Spinal cord (tissue), 10 donors: ENCODE measurements around the gene GLRA1. TPM values are rescaled to one million over a fixed set of nuclear protein-coding genes. Genes with fewer than 3 reads are reported as not detected.
"Not testable (repeated sequence)": the region's sequence is repeated elsewhere in the genome, so short reads cannot be mapped to it uniquely, and the experiment has no call there.

Experiments
- DNase-seq, 6 donors: peaks; one replicate each; pipeline versions ENCODE4 v3.0.0 to v3.0.0-alpha.2; 2013 to 2015; ENCODE audit warnings: low spot score in 6 of 6, low read depth in 4 of 6
- H3K27ac ChIP-seq: one replicate; pipeline ENCODE4 v1.5.1; 2013; ENCODE audit warnings: low read depth, low read length, control low read depth
- H3K27me3 ChIP-seq: one replicate; pipeline ENCODE4 v1.6.1; 2013; ENCODE audit warnings: low read length; ENCODE audit not compliant: control insufficient read depth, insufficient read depth
- H3K36me3 ChIP-seq: one replicate; pipeline ENCODE4 v1.6.1; 2013; ENCODE audit warnings: low read length; ENCODE audit not compliant: control insufficient read depth, insufficient read depth
- H3K4me1 ChIP-seq: one replicate; pipeline ENCODE4 v1.6.1; 2013; ENCODE audit warnings: low read length; ENCODE audit not compliant: control insufficient read depth, insufficient read depth
- H3K4me3 ChIP-seq: one replicate; pipeline ENCODE4 v1.5.1; 2013; ENCODE audit warnings: low read depth, low read length, control low read depth
- H3K9me3 ChIP-seq: one replicate; pipeline ENCODE4 v1.6.1; 2013; ENCODE audit warnings: low read length; ENCODE audit not compliant: control insufficient read depth, insufficient read depth
- WGBS: methylation state at CpG from one replicate; pipeline ENCODE4 v1.1.5; 2013; ENCODE audit warnings: missing lambda C conversion rate; ENCODE audit not compliant: insufficient coverage; 5-methylcytosine and 5-hydroxymethylcytosine counted together
- polyA plus RNA-seq, 2 donors: library from polyadenylated mRNA; unstranded; fragments of 120-200 nt; gene quantifications; one replicate each; pipeline ENCODE4 v1.2.1, GENCODE V29; 2013; ENCODE audit not compliant: insufficient read length in 2 of 2
- total RNA-seq, 2 donors: library from RNA; depleted of rRNA in 1 of 2; stranded (reverse); fragments of 120-200 nt in 1 of 2; fragments of >200 nt in 1 of 2; gene quantifications; one replicate each; pipeline versions ENCODE4 v1.2.3 to v1.2.4, GENCODE V29; 2013 to 2014
- donor health status: healthy.

The GLRA1 gene
- total and polyA plus RNA-seq, 4 donors = 5.1 to 39.1 (median 9.8) TPM

DNA sequence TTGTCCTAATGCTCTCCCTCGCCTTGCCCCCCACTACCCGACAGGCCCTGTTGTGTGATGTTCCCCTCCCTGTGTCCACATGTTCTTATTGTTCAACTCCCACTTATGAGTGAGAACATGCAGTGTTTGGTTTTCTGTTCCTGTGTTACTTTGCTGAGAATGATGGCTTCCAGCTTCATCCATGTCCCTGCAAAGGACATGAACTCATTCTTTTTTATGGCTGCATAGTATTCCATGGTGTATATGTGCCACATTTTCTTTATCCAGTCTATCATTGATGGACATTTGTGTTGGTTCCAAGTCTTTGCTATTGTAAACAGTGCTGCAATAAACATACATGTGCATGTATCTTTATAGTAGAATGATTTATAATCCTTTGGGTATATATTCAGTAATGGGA, 31.2 kb downstream of the GLRA1 start:
- not testable (repeated sequence) for H3K36me3 ChIP-seq, H3K27me3 ChIP-seq, DNase-seq, H3K4me1 ChIP-seq, H3K27ac ChIP-seq, H3K4me3 ChIP-seq, H3K9me3 ChIP-seq
- WGBS = no CpG with 5 or more reads among the region's 2 CpGs

DNA sequence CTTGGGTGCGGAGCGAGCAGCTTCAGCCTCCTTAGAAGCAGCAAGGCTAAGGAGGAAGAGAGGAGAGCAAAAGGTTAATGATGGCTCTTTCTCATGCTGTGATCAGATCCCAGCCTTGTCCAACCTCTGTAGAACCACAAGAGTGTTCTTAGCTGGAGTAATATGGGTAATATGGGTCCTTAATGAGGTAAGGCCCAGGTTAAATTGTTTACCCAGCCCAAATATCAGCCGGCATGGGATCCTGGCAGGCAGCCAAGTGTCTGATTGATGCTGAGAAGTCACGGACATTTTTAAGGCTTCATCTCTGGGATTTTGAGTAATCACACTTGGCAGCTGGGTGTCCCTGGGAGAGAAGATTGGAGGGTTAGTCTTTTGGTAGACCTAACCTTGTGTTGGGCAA, 32.3 kb downstream of the GLRA1 start:
- H3K27ac ChIP-seq = no peak overlapping the region
- H3K27me3 ChIP-seq = no peaks in the 10 kb centered on the region
- no peak overlapping the region for H3K4me3 ChIP-seq
- no peak for DNase-seq
- peaks cover 7% of the 10 kb centered on the region for H3K4me1 ChIP-seq
- WGBS = 57% methylated on average over 4 of the region's 4 CpGs
- no peaks in the 10 kb centered on the region for H3K9me3 ChIP-seq
- no peaks in the 10 kb centered on the region for H3K36me3 ChIP-seq

DNA sequence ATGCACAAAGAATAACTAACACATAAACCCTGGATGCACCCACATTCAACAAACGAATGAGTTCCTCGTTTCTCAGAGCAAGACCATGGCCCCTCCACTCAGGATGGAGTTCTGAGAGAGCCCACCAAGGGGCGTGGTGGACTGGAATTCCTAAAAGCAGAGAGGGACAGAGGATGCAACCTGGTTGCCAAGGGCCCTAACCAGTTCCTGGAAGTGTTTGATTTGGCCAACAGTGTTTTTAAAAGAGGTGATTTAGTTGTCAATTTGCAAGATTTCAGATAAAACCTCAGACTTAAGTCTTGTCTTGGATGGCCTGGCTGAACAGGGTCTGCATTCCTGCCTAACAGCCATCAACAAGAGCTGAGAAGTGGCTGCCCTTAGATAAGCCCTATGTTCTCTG, 34.4 kb downstream of the GLRA1 start:
- Histone ChIP-seq H3K27me3 (no peaks in the 10 kb centered on the region), H3K4me3 (no peak overlapping the region), H3K36me3 (no peaks in the 10 kb centered on the region), H3K4me1 (no peaks in the 10 kb centered on the region), H3K27ac (no peak overlapping the region), H3K9me3 (no peaks in the 10 kb centered on the region)
- 45% methylated on average over 1 of the region's 3 CpGs for WGBS
- DNase-seq = no peak

DNA sequence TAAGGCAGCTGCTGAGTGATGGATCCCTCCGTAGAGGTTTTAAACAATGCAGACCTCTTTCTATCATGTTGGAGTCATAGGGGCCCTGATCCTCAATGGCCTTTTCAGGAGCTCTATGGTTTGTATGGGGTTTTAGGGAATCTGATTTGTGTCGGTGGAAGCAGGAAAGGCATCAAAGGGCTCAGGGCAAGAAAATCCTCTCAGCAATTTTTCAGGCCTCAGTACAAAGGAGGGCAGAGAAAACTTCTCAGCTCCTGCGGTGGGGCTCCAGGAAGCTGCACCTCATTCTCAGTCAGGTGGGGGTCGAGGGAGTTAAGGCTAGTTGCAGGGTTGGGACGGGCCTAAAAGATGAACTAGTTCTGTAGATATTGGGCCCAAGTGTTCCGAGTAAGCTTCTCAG, 35.0 kb downstream of the GLRA1 start:
- DNase-seq = no peak
- H3K36me3 ChIP-seq = no peaks in the 10 kb centered on the region
- no peaks in the 10 kb centered on the region for H3K9me3 ChIP-seq
- WGBS = 54% methylated on average over 4 of the region's 6 CpGs
- H3K27ac ChIP-seq = no peak overlapping the region
- no peaks in the 10 kb centered on the region for H3K27me3 ChIP-seq
- H3K4me1 ChIP-seq = no peaks in the 10 kb centered on the region
- H3K4me3 ChIP-seq = no peak overlapping the region

DNA sequence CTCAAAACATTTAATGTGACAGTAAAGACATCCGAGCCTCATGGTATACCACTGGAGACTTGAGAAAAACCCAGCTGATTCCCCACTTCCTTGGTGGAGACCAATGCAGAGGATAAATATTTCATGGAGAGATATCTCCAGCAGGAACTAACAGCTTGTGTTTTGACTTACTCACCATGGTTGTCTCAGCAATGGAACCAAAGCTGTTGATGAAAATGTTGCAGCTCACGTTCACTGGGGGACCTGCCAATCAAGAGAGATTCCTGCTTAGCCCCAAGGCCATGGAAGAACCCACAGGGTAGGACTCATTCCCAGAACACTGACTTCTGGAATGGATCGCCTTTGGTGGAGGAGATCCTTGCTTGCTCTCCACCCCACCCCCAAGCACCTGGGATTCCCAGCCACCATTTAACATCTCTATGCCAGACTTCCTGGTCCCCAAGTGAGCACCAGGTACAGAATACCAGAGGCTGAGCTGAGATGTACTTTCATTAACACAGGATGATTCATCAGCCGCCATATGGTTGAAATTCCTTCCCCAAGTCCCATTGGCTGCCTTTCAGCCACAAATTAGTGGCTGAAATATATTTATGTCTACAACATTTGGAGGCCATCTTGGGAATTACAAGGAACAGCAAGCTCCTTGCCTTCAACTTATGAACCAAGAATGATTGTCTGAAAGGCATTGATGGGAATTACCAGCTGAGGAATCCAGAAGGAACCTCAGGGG, 37.9 kb downstream of the GLRA1 start:
- no peaks in the 10 kb centered on the region for H3K36me3 ChIP-seq
- no peaks in the 10 kb centered on the region for H3K9me3 ChIP-seq
- peaks cover 1% of the 10 kb centered on the region for H3K4me1 ChIP-seq
- no peak overlapping the region for H3K27ac ChIP-seq
- 90% methylated on average over 2 of the region's 4 CpGs for WGBS
- no peaks in the 10 kb centered on the region for H3K27me3 ChIP-seq
- peak in 1 of 6 donors; percentile 49 for DNase-seq
- H3K4me3 ChIP-seq = no peak overlapping the region

DNA sequence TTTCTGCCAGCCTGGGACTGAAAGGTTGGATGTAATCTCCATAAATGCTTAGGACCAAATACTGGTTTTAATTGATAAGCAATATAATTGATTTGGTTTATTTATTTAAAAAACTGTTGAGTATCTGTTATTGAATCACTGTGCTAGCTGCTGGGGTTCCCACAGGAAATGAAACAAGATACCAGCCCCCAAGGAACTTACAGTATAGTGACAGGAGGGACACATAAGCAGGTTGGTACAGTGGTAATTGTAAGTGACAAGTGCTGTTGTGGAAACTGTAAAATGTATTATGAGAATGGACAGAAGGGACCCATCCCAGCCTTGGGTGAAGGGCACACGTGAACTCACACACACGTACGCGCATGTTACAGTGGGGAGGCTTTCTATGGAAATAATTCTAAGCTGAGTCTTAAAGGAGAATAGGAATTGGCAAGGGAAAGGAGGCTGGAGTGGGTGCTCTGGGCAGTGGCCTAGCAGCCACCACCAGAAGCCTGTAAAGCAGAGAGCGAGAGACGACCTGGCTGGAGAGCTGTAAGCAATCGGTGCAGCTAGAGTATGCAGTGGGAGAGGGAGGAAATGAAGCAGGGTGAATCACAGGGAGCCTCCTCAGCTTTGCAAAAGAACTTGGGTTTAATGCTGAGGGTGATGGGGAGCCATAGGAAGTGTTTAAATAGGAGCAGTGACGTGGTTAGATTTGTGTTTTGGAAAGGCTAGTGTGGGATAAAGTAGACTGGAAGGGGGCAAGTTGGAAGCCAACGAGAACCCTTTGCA, 39.3 kb downstream of the GLRA1 start:
- no peak overlapping the region for H3K27ac ChIP-seq
- H3K9me3 ChIP-seq = no peaks in the 10 kb centered on the region
- no peaks in the 10 kb centered on the region for H3K36me3 ChIP-seq
- peaks cover 6% of the 10 kb centered on the region for H3K4me1 ChIP-seq
- H3K4me3 ChIP-seq = no peak overlapping the region
- DNase-seq = no peak
- H3K27me3 ChIP-seq = no peaks in the 10 kb centered on the region
- 75% methylated on average over 9 of the region's 9 CpGs for WGBS

DNA sequence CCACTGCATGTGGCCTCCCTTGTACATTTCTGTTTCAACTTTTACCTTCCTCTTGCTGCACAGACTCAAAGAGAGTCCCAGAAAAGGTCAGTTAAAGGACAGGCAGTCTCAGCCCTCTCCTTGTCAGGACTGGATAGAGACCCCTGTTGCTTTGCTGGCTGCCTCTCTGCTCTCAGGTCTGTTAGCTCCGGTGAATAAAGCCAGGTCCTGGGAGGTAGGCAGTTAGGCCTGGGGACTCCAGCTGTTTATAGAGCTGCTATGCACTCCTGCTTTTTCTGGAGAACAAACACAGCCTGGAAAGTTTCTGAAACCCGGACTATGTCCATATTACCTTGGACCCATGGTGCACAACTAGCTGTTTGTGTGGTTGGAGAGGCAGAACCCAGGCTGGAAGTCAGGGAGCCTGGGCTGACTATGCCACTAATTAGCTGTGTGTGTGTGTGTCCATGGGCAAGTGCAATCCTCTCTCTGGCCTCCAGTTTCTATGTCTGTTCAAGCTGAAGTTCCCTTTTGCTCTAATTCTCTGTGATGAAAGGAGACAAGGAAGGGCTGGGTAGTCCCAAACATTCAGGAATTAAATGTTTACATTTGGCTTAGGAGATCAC, 42.9 kb downstream of the GLRA1 start:
- H3K4me3 ChIP-seq = no peak overlapping the region
- no peaks in the 10 kb centered on the region for H3K36me3 ChIP-seq
- no peaks in the 10 kb centered on the region for H3K9me3 ChIP-seq
- H3K4me1 ChIP-seq = peaks cover 6% of the 10 kb centered on the region
- DNase-seq = peak in 1 of 6 donors; percentile 21
- WGBS = 25% methylated on average over 2 of the region's 2 CpGs
- H3K27me3 ChIP-seq = no peaks in the 10 kb centered on the region
- no peak overlapping the region for H3K27ac ChIP-seq

DNA sequence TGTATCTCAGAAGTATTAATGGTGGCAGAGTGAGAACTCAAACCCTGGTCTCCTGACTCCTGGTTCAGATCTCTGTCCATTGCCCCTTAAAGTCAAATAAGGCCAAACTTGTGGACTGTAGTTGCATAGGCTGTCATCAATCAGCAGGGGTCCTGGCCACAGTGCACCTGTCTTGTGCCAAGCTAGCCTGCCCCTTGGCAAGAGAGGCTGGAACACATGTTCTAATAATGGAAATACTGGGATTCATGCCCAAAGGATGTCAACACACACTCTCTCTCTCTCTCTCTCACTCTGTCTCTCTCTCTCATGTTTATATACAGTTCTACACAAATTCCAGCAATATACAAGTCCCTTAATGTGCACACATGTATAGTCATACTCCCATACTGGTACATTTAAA, 44.3 kb downstream of the GLRA1 start:
- peak in 4 of 6 donors; percentile 19 to 76 (median 42) for DNase-seq
- H3K36me3 ChIP-seq = no peaks in the 10 kb centered on the region
- no peak overlapping the region for H3K4me3 ChIP-seq

DNA sequence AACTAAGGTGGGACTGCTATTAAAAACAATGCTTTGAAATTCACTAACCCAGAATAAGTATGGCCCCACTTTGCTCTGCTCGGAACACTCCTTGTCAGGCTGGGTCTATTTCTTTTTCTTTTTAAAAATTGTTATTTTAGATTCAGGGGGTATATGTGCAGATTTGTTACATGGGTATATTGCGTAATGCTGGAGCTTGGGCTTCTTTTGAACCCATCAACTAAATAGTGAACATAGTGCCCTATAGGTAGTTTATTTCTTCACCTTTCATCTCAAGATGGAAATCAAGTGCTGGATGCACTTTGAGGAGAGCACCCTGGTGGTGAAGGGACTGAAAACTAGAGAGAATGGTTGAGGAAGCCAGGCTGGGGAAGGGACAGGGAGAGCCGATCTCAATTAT, 51.0 kb downstream of the GLRA1 start:
- Histone ChIP-seq H3K4me1 (no peaks in the 10 kb centered on the region), H3K9me3 (no peaks in the 10 kb centered on the region), H3K4me3 (no peak overlapping the region), H3K27me3 (no peaks in the 10 kb centered on the region), H3K36me3 (no peaks in the 10 kb centered on the region), H3K27ac (no peak overlapping the region)
- DNase-seq = no peak
- 100% methylated on average over 1 of the region's 3 CpGs for WGBS

More for the DNA sequence above, 44.3 kb downstream of the GLRA1 start:
- Histone ChIP-seq H3K27me3 (no peaks in the 10 kb centered on the region), H3K4me1 (peaks cover 6% of the 10 kb centered on the region), H3K9me3 (no peaks in the 10 kb centered on the region), H3K27ac (no peak overlapping the region)
